NB4 (cell line): ENCODE measurements around the gene ZFYVE28.

Source experiments
- CTCF ChIP-seq: IDR thresholded peaks from one replicate; pipeline ENCODE4 v1.5.1; 2012; ENCODE audit warnings: low read depth, low read length
- POLR2A ChIP-seq: IDR thresholded peaks from 2 replicates; pipeline ENCODE4 v1.6.1; 2011; ENCODE audit warnings: mild to moderate bottlenecking; ENCODE audit not compliant: insufficient read length; ENCODE audit errors: extremely low read depth

GRCh38 chr4:2459589-2460349 is 41.3 kb upstream of the ZFYVE28 start:
- TF ChIP-seq CTCF = no peak
- no peak for TF ChIP-seq POLR2A
